Heart left ventricle (tissue), 13 donors: ENCODE results near the gene PBX3.

Experiments used
- CTCF ChIP-seq, 12 donors: fragments of 200-600 bp; sonication (generic) in 4 of 12; IDR thresholded peaks; one replicate each; pipeline versions ENCODE4 v1.5.0 to v1.8.0; 2018 to 2022; ENCODE audit warnings: antibody characterized with exemption in 12 of 12, mild to moderate bottlenecking in 5 of 12
- POLR2A ChIP-seq, 2 donors: fragments of 450-650 bp; IDR thresholded peaks; one replicate each; pipeline ENCODE4 v1.6.1; 2017; ENCODE audit warnings: antibody characterized with exemption in 2 of 2, mild to moderate bottlenecking in 2 of 2, moderate library complexity in 2 of 2
- donor health status: ischemic (EF 13 %, LVEDD 7.1; RV severe dilation, severe dysfunction).
- donor health status: DM: no; HTN: yes; CAD: no.
- donor health status: DM: no; HTN: no; CAD: no.
- donor health status: ischemic (EF 25% LVEDD 6.9; RV normal size, moderate dysfunction).
- donor health status: ischemic (EF 25% LVEDD 5.7; RV mildly dilated, moderate dysfunction).
- donor health status: ischemic (EF 35%, LVEDD 5.7; RV mildly dilated, moderate dysfunction).
- donor health status: nonischemic (EF 11% LVEDD 7.7; RV severe dilation, severe dysfunction).
- donor health status: DM: yes; HTN: yes; CAD: no.
- donor health status: PGD.
- donor health status: ischemic (EF 29% LVEDD 5.4; RV normal size, mild dysfunction).
- donor health status: nonischemic (EF 23%, LVEDD 6.1; RV moderate dilation, normal function).

- TF ChIP-seq CTCF (IDR thresholded peaks at IDR 0.05) (no peak), POLR2A (IDR thresholded peaks at IDR 0.05) (no peak)
Measured at GRCh38 chr9:125815568-125815967, 68.4 kb downstream of the PBX3 start.
